Fibroblast of mammary gland (primary cell): ENCODE measurements around the gene RNF38.

Source experiments
- DNase-seq: peaks from one replicate; pipeline ENCODE4 v3.0.0-alpha.2; 2010; ENCODE audit warnings: low read depth
- H3K4me3 ChIP-seq: 2 replicates; pipeline ENCODE4 v1.5.1; 2011; ENCODE audit warnings: low read depth, mild to moderate bottlenecking, low read length, moderate library complexity; ENCODE audit not compliant: control insufficient read depth
- CTCF ChIP-seq: conservative IDR thresholded peaks from 2 replicates; pipeline ENCODE4 v1.5.1; 2011; ENCODE audit warnings: low read depth, low read length, inconsistent platforms; ENCODE audit not compliant: control insufficient read depth, insufficient read depth

The RNF38 gene

GRCh38 chr9:36337002-36337401 is 63.1 kb downstream of the RNF38 start:
- TF ChIP-seq CTCF, result no peak
- DNase-seq, result no peak
- no peak overlapping the region for H3K4me3 ChIP-seq

- peak; percentile 22 for DNase-seq
- H3K4me3 ChIP-seq, result no peak overlapping the region
- TF ChIP-seq CTCF, result no peak
Measured at GRCh38 chr9:36336131-36336907, 63.8 kb downstream of the RNF38 start.

GRCh38 chr9:36332006-36332405 is 68.1 kb downstream of the RNF38 start:
- DNase-seq, result peak; percentile 55
- TF ChIP-seq CTCF, result no peak
- no peak overlapping the region for H3K4me3 ChIP-seq

- TF ChIP-seq CTCF, result peak; percentile 81
- peak; percentile 82 for DNase-seq
- H3K4me3 ChIP-seq, result no peak overlapping the region
Measured at GRCh38 chr9:36328798-36329411, 71.2 kb downstream of the RNF38 start.

GRCh38 chr9:36325081-36325828 is 74.8 kb downstream of the RNF38 start:
- DNase-seq, result no peak
- TF ChIP-seq CTCF, result no peak
- H3K4me3 ChIP-seq, result no peak overlapping the region

- no peak for TF ChIP-seq CTCF
- no peak for DNase-seq
- no peak overlapping the region for H3K4me3 ChIP-seq
Measured at GRCh38 chr9:36323926-36324325, 76.1 kb downstream of the RNF38 start.
